Nephron (organoid): ENCODE results near the gene PLAGL2.

Source experiments
- H3K27ac Mint-ChIP-seq, 3 experiments: 2 replicates each; pipeline ENCODE4 v1.8.0; 2020; ENCODE audit warnings: mixed read lengths in 3 of 3, mild to moderate bottlenecking in 2 of 3, moderate library complexity in 1 of 3
- H3K27me3 Mint-ChIP-seq: 2 replicates; pipeline ENCODE4 v1.8.0; 2021; ENCODE audit warnings: low read depth, mild to moderate bottlenecking, moderate library complexity, mixed read lengths
- H3K36me3 Mint-ChIP-seq: 2 replicates; pipeline ENCODE4 v1.8.0; 2020; ENCODE audit warnings: low read depth, mixed read lengths
- H3K4me1 Mint-ChIP-seq: 2 replicates; pipeline ENCODE4 v1.8.0; 2020; ENCODE audit warnings: mixed read lengths
- H3K4me3 Mint-ChIP-seq, 3 experiments: 2 replicates each; pipeline ENCODE4 v1.8.0; 2020; ENCODE audit warnings: mild to moderate bottlenecking in 3 of 3, mixed read lengths in 3 of 3, moderate library complexity in 2 of 3
- H3K9me3 Mint-ChIP-seq: 2 replicates; pipeline ENCODE4 v1.8.0; 2020; ENCODE audit warnings: mixed read lengths
- TF ChIP-seq, protein P1 (sequence below), 3 experiments: fragments of 200-600 bp; sonication (generic); IDR thresholded peaks; one replicate each; pipeline ENCODE4 v1.5.0; 2021; ENCODE audit warnings: antibody characterized with exemption in 3 of 3; ENCODE audit not compliant: unreplicated experiment in 3 of 3

Gene PLAGL2

DNA sequence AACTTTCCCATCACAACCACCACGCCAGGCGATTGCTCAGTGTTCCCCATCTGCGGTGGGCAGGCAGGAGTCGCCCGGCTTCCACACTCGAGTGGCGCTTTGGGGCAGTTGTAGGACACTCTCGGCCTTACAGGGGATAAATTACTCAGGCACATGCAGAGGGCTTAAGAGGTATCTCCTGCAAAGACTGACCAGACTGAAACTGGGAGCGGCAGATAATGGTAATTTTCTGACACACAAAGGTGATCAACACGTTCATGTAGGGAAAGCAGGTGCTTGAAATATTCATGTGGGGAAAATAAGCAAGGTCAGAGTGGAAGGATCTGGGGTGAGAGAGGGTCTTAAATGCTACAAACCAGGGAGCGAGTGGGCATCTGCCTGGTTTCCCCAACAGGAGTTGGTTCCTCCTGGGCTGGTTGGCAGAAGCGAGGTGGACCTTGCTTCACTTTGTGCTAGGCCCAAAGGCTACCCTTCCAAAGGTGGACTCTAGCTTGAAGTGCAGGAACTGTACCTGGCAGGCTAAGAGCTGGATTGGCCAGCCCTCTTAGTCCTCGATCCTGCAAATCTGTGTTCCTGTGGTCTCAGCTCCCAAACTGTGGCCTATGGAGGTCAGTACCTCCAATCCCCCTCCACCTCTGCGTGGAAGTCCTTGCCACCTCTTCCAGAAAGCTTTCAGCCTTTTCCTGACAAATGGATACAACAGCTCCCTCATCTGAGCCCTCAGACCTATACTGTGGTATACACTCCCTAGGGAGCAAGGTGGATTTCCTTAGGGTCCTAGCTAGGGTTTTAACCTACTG lies 16.7 kb downstream of the PLAGL2 start:
- TF ChIP-seq, protein P1, sequence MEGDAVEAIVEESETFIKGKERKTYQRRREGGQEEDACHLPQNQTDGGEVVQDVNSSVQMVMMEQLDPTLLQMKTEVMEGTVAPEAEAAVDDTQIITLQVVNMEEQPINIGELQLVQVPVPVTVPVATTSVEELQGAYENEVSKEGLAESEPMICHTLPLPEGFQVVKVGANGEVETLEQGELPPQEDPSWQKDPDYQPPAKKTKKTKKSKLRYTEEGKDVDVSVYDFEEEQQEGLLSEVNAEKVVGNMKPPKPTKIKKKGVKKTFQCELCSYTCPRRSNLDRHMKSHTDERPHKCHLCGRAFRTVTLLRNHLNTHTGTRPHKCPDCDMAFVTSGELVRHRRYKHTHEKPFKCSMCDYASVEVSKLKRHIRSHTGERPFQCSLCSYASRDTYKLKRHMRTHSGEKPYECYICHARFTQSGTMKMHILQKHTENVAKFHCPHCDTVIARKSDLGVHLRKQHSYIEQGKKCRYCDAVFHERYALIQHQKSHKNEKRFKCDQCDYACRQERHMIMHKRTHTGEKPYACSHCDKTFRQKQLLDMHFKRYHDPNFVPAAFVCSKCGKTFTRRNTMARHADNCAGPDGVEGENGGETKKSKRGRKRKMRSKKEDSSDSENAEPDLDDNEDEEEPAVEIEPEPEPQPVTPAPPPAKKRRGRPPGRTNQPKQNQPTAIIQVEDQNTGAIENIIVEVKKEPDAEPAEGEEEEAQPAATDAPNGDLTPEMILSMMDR (IDR thresholded peaks at IDR 0.05; ENCODE audit: unreplicated experiment in 3 of 3): no peak
- Mint-ChIP-seq H3K27ac (peak overlapping the region; percentile 50 to 86 (median 56)), H3K27me3 (no peaks in the 10 kb centered on the region), H3K9me3 (no peaks in the 10 kb centered on the region), H3K36me3 (peaks cover 28% of the 10 kb centered on the region), H3K4me1 (peaks cover 14% of the 10 kb centered on the region), H3K4me3 (peak overlapping the region; percentile 85 to 87 (median 86))

- peaks cover 14% of the 10 kb centered on the region for H3K4me1 Mint-ChIP-seq
- TF ChIP-seq, protein P1 (IDR thresholded peaks at IDR 0.05; ENCODE audit: unreplicated experiment in 3 of 3): peak in 1 of 3 experiments; percentile 18
These were observed 17.6 kb downstream of the PLAGL2 start for GRCh38 chr20:32189691-32190615.

GRCh38 chr20:32189123-32189410 lies 18.5 kb downstream of the PLAGL2 start:
- H3K4me1 Mint-ChIP-seq: peaks cover 14% of the 10 kb centered on the region
- H3K27ac Mint-ChIP-seq: peak overlapping the region; percentile 85 to 94 (median 87)
- H3K9me3 Mint-ChIP-seq: no peaks in the 10 kb centered on the region
- TF ChIP-seq, protein P1 (IDR thresholded peaks at IDR 0.05; ENCODE audit: unreplicated experiment in 3 of 3): no peak
- H3K36me3 Mint-ChIP-seq: peaks cover 21% of the 10 kb centered on the region
- H3K27me3 Mint-ChIP-seq: no peaks in the 10 kb centered on the region
- peak overlapping the region; percentile 88 to 93 (median 90) for H3K4me3 Mint-ChIP-seq

More at GRCh38 chr20:32189691-32190615, 17.6 kb downstream of the PLAGL2 start:
- Mint-ChIP-seq H3K9me3 (no peaks in the 10 kb centered on the region), H3K36me3 (peaks cover 23% of the 10 kb centered on the region), H3K27ac (peak overlapping the region; percentile 85 to 91 (median 86)), H3K27me3 (no peaks in the 10 kb centered on the region), H3K4me3 (peak overlapping the region; percentile 88 to 93 (median 90))

DNA sequence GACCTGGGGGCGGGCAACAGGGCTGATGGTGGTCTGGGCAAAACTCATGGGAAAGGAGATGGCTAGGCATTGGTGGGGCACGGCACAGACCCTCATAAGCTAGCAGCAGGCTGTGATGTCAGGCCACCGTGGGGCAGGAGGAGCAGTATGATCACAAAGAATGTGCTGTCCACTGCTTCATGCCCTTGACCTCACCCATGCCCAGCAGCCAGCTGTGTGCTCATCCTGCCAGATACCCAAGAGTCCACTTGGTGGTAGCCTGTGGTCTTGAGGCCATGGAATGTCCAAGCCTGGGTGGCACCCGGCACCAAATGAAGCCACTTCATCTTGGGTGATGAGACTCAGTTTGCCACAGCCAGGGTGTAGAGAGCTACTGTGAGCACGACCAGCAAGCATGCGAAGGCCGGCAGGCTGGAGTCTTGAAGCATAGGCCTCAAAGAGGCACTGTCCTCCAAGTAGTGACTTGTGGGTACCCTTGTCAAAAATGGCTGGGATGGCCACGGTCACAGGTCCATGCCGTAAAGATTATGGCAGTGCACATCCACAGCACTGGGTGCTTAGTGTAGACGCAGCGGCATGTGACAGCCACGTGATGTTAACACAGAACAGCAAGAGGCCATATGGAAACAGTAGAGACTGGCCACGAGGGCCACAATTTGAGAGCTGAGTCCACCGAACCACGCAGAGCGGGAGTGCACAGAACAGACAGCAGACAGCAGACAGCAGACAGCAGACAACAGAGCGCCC lies 19.0 kb downstream of the PLAGL2 start:
- no peaks in the 10 kb centered on the region for H3K9me3 Mint-ChIP-seq
- peaks cover 14% of the 10 kb centered on the region for H3K4me1 Mint-ChIP-seq
- peaks cover 16% of the 10 kb centered on the region for H3K36me3 Mint-ChIP-seq
- H3K4me3 Mint-ChIP-seq: peak overlapping the region; percentile 88 to 93 (median 90)
- TF ChIP-seq, protein P1 (IDR thresholded peaks at IDR 0.05; ENCODE audit: unreplicated experiment in 3 of 3): no peak
- no peaks in the 10 kb centered on the region for H3K27me3 Mint-ChIP-seq
- peak overlapping the region; percentile 85 to 94 (median 87) for H3K27ac Mint-ChIP-seq

DNA sequence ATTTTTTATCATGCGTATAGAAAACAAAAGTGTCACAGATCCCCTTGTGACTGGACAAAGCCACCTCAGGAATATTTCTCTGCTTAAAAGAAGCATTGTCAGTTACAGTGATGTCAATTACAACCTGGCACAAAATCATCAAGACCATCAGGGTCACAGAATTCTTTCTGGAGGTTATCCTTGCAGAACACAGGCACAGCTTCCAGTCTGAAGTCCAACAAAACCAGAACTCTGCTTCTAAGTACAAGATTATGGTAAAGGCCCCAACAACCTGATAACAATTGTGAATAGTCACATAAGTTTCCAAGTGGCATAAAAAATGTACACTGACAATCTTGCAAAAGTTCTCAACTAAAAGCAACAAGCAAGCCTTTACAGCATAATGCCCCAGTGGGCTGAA lies 21.0 kb downstream of the PLAGL2 start:
- Mint-ChIP-seq H3K27me3 (no peaks in the 10 kb centered on the region), H3K27ac (peak overlapping the region in 2 of 3 experiments; percentile 38 to 55), H3K36me3 (peaks cover 14% of the 10 kb centered on the region), H3K4me1 (peaks cover 14% of the 10 kb centered on the region), H3K9me3 (no peaks in the 10 kb centered on the region), H3K4me3 (peak overlapping the region; percentile 6 to 49 (median 32))
- TF ChIP-seq, protein P1 (IDR thresholded peaks at IDR 0.05; ENCODE audit: unreplicated experiment in 3 of 3): no peak
